K562 (cell line): Measurements from ENCODE around the gene DNAJC6. TPM values are rescaled to one million over a fixed set of nuclear protein-coding genes. Genes with fewer than 3 reads are reported as not detected.

Source experiments
- ASH1L ChIP-seq: fragments of 450-650 bp; IDR thresholded peaks from 2 replicates; pipeline ENCODE4 v1.6.1; 2018; ENCODE audit warnings: borderline replicate concordance, mild to moderate bottlenecking, low read depth; ENCODE audit not compliant: partially characterized antibody
- BMI1 ChIP-seq: fragments of 150-350 bp; IDR thresholded peaks from 2 replicates; pipeline ENCODE4 v1.6.1; 2014; ENCODE audit warnings: low read length
- DMBX1 ChIP-seq: fragments of 250-450 bp; sonication (Bioruptor Pico); IDR thresholded peaks from 2 replicates; pipeline ENCODE4 v1.8.0; 2022; ENCODE audit warnings: inconsistent platforms, mild to moderate bottlenecking, moderate library complexity, borderline replicate concordance
- HMGN3 ChIP-seq: IDR thresholded peaks from 2 replicates; pipeline ENCODE4 v1.6.1; 2011; ENCODE audit warnings: borderline replicate concordance, low read depth, mild to moderate bottlenecking, mixed read lengths, low read length; ENCODE audit not compliant: insufficient read length; ENCODE audit errors: extremely low read depth
- KAT8 ChIP-seq: fragments of 450-650 bp; IDR thresholded peaks from 2 replicates; pipeline ENCODE4 v1.6.1; 2016; ENCODE audit warnings: low read depth, mild to moderate bottlenecking
- POLR2AphosphoS5 ChIP-seq: IDR thresholded peaks from 2 replicates; pipeline ENCODE4 v1.6.1; 2011; ENCODE audit warnings: mild to moderate bottlenecking, low read depth, low read length, moderate library complexity; ENCODE audit not compliant: control insufficient read depth, insufficient read depth
- PPARD ChIP-seq: fragments of 250-450 bp; sonication (Bioruptor Pico); IDR thresholded peaks from 2 replicates; pipeline ENCODE4 v1.8.0; 2022; ENCODE audit warnings: inconsistent platforms, mild to moderate bottlenecking, moderate library complexity
- RBM34 ChIP-seq: fragments of 200-400 bp; formaldehyde crosslinking; IDR thresholded peaks from 2 replicates; pipeline ENCODE4 v1.6.1; 2018; ENCODE audit warnings: low read length, borderline replicate concordance; ENCODE audit not compliant: insufficient read depth
- RNF2 ChIP-seq: sonication (generic); IDR thresholded peaks from 2 replicates; pipeline ENCODE4 v1.6.1; 2016
- SAFB ChIP-seq: fragments of 200-400 bp; formaldehyde crosslinking; IDR thresholded peaks from 2 replicates; pipeline ENCODE4 v1.6.1; 2017; ENCODE audit warnings: low read depth, low read length, borderline replicate concordance
- SAFB2 ChIP-seq: fragments of 200-400 bp; formaldehyde crosslinking; IDR thresholded peaks from 2 replicates; pipeline ENCODE4 v1.6.1; 2018; ENCODE audit warnings: borderline replicate concordance, low read length, low read depth, moderate library complexity; ENCODE audit not compliant: severe bottlenecking
- ZNF77 ChIP-seq: fragments of 250-450 bp; sonication (Bioruptor Pico); IDR thresholded peaks from 2 replicates; pipeline ENCODE4 v1.5.0; 2020
- ZNF778 ChIP-seq: fragments of 450-650 bp; formaldehyde crosslinking; IDR thresholded peaks from 2 replicates; pipeline ENCODE4 v1.4.0; 2020; ENCODE audit warnings: mild to moderate bottlenecking, moderate library complexity
- ZZZ3 ChIP-seq: fragments of 450-650 bp; IDR thresholded peaks from 2 replicates; pipeline ENCODE4 v1.6.1; 2016; ENCODE audit warnings: antibody characterized with exemption, mild to moderate bottlenecking, moderate library complexity
- polyA plus RNA-seq, 8 experiments: library from polyadenylated mRNA; depleted of rRNA in 4 of 8; stranded (reverse) in 5 of 8; unstranded in 3 of 8; fragments of >200 nt; fragmentation: Nextera tagmentation in 2 of 8; fragmentation: Illumina TruSeq in 1 of 8; extraction: Ambion mirVana in 2 of 8; extraction: Trizol in 1 of 8; gene quantifications; 2 replicates each; pipeline versions ENCODE4 v1.2.1 to v1.2.3, GENCODE V29; 2011 to 2014; ENCODE audit warnings: inconsistent platforms in 1 of 8, missing spikeins in 1 of 8
- total RNA-seq, 7 experiments: library from RNA; depleted of rRNA in 6 of 7; stranded (reverse); fragments of >200 nt in 6 of 7; fragmentation: Illumina TruSeq in 2 of 7; extraction: Trizol in 2 of 7; gene quantifications; 2 replicates each; pipeline versions ENCODE4 v1.2.1 to v1.2.3, GENCODE V29; 2011 to 2021; ENCODE audit warnings: low replicate concordance in 1 of 7
- TF ChIP-seq, protein P1 (sequence below): fragments of 250-450 bp; sonication (Bioruptor Pico); IDR thresholded peaks from 2 replicates; pipeline ENCODE4 v1.5.0; 2020; ENCODE audit warnings: mild to moderate bottlenecking
- TF ChIP-seq, protein P2 (sequence below): fragments of 450-650 bp; formaldehyde crosslinking; IDR thresholded peaks from 2 replicates; pipeline ENCODE4 v1.4.0; 2020; ENCODE audit warnings: mild to moderate bottlenecking, moderate library complexity
- TF ChIP-seq, protein P3 (sequence below): fragments of 450-650 bp; IDR thresholded peaks from one replicate; pipeline ENCODE4 v1.6.1; 2018; ENCODE audit warnings: mild to moderate bottlenecking, moderate library complexity; ENCODE audit not compliant: partially characterized antibody
- TF ChIP-seq, protein P4 (sequence below): fragments of 450-650 bp; IDR thresholded peaks from 2 replicates; pipeline ENCODE4 v1.6.1; 2017; ENCODE audit warnings: mild to moderate bottlenecking, moderate library complexity
- TF ChIP-seq, protein P5 (sequence below): fragments of 250-450 bp; sonication (Bioruptor Pico); IDR thresholded peaks from 2 replicates; pipeline ENCODE4 v1.5.0; 2021; ENCODE audit warnings: mild to moderate bottlenecking, borderline replicate concordance

The DNAJC6 gene
- total and polyA plus RNA-seq, 9 of the 15 experiments (the other 6 are each of a cell fraction or from before 2014, with no cell fraction given), result 6.7 to 78.7 (median 28.0) TPM

DNA sequence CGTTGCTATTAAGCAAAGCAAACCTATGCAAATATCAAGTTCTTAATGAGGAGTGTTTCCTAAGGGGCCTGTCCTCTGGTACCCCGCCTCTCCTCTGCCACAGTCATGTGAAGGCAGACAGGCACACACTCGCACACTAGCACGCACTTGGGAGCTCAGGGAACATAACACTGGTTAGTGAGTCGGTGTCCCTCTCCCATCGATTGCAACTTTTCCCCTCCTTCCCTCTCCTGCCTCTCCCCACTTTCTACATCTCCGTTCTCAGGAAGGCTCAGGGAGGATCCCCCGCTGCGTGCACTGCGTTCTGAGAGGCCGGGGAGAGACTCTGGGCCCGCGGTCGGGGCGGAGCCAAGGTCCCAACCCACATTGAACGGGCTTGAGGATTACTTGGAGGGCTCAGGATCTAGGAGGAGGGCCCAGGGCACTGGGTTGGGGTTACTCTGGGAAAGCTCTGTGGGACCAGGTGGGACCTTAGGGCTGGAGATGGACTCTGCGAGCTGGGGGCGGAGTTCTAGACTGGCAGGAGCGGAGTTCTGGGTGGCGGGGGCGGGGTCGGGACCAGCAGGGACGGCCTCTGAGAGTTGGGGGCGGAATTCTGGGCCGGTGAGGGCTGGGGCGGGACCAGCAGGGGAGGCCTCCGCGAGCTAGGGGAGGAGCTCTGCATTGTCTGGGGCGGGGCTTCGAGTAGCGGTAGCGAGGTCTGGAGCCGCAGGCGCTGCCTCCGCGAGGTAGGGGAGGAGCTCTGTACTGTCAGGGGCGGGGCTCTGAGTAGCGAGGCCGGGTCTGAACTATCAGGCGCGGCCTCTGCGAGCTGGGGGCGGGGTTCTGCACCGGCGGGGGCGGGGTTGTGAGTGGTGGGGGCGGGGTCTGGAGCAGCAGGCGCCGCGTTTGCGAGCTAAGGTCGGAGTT lies 110.6 kb downstream of the DNAJC6 start (continued):
- no peak for TF ChIP-seq ZZZ3
- no peak for TF ChIP-seq ZNF778 (CRISPR knock-in tag)
- no peak for TF ChIP-seq SAFB
- TF ChIP-seq HMGN3, result peak; percentile 33
- TF ChIP-seq, protein P1, sequence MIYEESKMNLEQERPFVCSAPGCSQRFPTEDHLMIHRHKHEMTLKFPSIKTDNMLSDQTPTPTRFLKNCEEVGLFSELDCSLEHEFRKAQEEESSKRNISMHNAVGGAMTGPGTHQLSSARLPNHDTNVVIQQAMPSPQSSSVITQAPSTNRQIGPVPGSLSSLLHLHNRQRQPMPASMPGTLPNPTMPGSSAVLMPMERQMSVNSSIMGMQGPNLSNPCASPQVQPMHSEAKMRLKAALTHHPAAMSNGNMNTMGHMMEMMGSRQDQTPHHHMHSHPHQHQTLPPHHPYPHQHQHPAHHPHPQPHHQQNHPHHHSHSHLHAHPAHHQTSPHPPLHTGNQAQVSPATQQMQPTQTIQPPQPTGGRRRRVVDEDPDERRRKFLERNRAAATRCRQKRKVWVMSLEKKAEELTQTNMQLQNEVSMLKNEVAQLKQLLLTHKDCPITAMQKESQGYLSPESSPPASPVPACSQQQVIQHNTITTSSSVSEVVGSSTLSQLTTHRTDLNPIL (CRISPR knock-in tag), result no peak
- TF ChIP-seq, protein P2, sequence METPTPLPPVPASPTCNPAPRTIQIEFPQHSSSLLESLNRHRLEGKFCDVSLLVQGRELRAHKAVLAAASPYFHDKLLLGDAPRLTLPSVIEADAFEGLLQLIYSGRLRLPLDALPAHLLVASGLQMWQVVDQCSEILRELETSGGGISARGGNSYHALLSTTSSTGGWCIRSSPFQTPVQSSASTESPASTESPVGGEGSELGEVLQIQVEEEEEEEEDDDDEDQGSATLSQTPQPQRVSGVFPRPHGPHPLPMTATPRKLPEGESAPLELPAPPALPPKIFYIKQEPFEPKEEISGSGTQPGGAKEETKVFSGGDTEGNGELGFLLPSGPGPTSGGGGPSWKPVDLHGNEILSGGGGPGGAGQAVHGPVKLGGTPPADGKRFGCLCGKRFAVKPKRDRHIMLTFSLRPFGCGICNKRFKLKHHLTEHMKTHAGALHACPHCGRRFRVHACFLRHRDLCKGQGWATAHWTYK, result peak; percentile 79; the same call in 1 of the 2 replicates
- TF ChIP-seq KAT8, result no peak
- TF ChIP-seq, protein P3, sequence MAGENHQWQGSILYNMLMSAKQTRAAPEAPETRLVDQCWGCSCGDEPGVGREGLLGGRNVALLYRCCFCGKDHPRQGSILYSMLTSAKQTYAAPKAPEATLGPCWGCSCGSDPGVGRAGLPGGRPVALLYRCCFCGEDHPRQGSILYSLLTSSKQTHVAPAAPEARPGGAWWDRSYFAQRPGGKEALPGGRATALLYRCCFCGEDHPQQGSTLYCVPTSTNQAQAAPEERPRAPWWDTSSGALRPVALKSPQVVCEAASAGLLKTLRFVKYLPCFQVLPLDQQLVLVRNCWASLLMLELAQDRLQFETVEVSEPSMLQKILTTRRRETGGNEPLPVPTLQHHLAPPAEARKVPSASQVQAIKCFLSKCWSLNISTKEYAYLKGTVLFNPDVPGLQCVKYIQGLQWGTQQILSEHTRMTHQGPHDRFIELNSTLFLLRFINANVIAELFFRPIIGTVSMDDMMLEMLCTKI, result no peak
- no peak for TF ChIP-seq PPARD
- TF ChIP-seq, protein P4, sequence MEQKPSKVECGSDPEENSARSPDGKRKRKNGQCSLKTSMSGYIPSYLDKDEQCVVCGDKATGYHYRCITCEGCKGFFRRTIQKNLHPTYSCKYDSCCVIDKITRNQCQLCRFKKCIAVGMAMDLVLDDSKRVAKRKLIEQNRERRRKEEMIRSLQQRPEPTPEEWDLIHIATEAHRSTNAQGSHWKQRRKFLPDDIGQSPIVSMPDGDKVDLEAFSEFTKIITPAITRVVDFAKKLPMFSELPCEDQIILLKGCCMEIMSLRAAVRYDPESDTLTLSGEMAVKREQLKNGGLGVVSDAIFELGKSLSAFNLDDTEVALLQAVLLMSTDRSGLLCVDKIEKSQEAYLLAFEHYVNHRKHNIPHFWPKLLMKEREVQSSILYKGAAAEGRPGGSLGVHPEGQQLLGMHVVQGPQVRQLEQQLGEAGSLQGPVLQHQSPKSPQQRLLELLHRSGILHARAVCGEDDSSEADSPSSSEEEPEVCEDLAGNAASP, result no peak
- TF ChIP-seq ZNF77, result no peak
- TF ChIP-seq ASH1L, result no peak
- TF ChIP-seq BMI1, result no peak
- no peak for TF ChIP-seq SAFB2
- TF ChIP-seq, protein P5, sequence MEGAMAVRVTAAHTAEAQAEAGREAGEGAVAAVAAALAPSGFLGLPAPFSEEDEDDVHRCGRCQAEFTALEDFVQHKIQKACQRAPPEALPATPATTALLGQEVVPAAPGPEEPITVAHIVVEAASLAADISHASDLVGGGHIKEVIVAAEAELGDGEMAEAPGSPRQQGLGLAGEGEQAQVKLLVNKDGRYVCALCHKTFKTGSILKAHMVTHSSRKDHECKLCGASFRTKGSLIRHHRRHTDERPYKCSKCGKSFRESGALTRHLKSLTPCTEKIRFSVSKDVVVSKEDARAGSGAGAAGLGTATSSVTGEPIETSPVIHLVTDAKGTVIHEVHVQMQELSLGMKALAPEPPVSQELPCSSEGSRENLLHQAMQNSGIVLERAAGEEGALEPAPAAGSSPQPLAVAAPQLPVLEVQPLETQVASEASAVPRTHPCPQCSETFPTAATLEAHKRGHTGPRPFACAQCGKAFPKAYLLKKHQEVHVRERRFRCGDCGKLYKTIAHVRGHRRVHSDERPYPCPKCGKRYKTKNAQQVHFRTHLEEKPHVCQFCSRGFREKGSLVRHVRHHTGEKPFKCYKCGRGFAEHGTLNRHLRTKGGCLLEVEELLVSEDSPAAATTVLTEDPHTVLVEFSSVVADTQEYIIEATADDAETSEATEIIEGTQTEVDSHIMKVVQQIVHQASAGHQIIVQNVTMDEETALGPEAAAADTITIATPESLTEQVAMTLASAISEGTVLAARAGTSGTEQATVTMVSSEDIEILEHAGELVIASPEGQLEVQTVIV (CRISPR knock-in tag), result no peak
- TF ChIP-seq RNF2, result no peak
- TF ChIP-seq DMBX1, result no peak
- no peak for TF ChIP-seq RBM34
- TF ChIP-seq POLR2AphosphoS5, result peak; percentile 47; the same call in 1 of the 2 replicates
